H1 (cell line): ENCODE measurements around the gene SMARCA2. TPM values are rescaled to one million over a fixed set of nuclear protein-coding genes. Genes with fewer than 3 reads are reported as not detected.

Experiments used
- ATF3 ChIP-seq: IDR thresholded peaks from 2 replicates; pipeline ENCODE4 v1.6.1; 2011; ENCODE audit warnings: low read depth, mild to moderate bottlenecking, low read length; ENCODE audit not compliant: insufficient read depth
- CBX5 ChIP-seq: fragments of 300-800, 300-1000 bp; sonication (generic); IDR thresholded peaks from 2 replicates; pipeline ENCODE4 v1.7.1; 2016; ENCODE audit warnings: antibody characterized with exemption, low read length, low read depth
- CHD7 ChIP-seq: fragments of 300-600 bp; sonication (generic); IDR thresholded peaks from 2 replicates; pipeline ENCODE4 v1.7.1; 2012; ENCODE audit warnings: low read length, moderate library complexity, mild to moderate bottlenecking, inconsistent platforms; ENCODE audit not compliant: insufficient replicate concordance
- MAX ChIP-seq: IDR thresholded peaks from 2 replicates; pipeline ENCODE4 v1.6.1; 2012; ENCODE audit warnings: inconsistent platforms
- polyA plus RNA-seq, 7 experiments: library from polyadenylated mRNA; depleted of rRNA in 3 of 7; stranded (reverse) in 5 of 7; unstranded in 2 of 7; fragments of >200 nt in 5 of 7; fragments of 200-250 nt in 2 of 7; gene quantifications; 1 replicate in 5 of 7; 2 replicates in 1 of 7; 4 replicates in 1 of 7; pipeline versions ENCODE4 v1.2.1 to v1.2.3, GENCODE V29; 2011 to 2013; ENCODE audit warnings: missing spikeins in 2 of 7, mixed read lengths in 2 of 7
- total RNA-seq: library from RNA; stranded (reverse); fragmentation: NEBNext Ultra II Directional; extraction: Animal tissue kit (Norgen Biotek cat#: 25700); gene quantifications from 2 replicates; pipeline ENCODE4 v1.2.1, GENCODE V29; 2021

The SMARCA2 gene
- total and polyA plus RNA-seq, 2 of the 8 experiments (the other 6 are each of a cell fraction or from before 2014, with no cell fraction given) = 6.3 to 21.7 TPM

- TF ChIP-seq CHD7 = no peak
- no peak for TF ChIP-seq MAX
- TF ChIP-seq CBX5 = no peak
- TF ChIP-seq ATF3 = no peak
Measured at GRCh38 chr9:2023042-2023441, 7.9 kb downstream of the SMARCA2 start (continued).
